Heart left ventricle (tissue), 16 donors: Measurements from ENCODE around the gene CST9. TPM values are rescaled to one million over a fixed set of nuclear protein-coding genes. Genes with fewer than 3 reads are reported as not detected.

Experiments used
- ATAC-seq, 4 donors: fragments of 200-7000 bp; cut with Tn5 transposase; one replicate each; pipeline ENCODE4 v1.9.1; 2020 to 2022; ENCODE audit warnings: moderate library complexity in 4 of 4, mild to moderate bottlenecking in 3 of 4, moderate number of reproducible peaks in 1 of 4
- DNase-seq, 5 donors: peaks; one replicate each; pipeline ENCODE4 v3.0.0-alpha.2; 2020
- H3K27ac ChIP-seq, 12 donors: fragments of 200-600 bp; sonication (generic) in 4 of 12; one replicate each; pipeline versions ENCODE4 v1.5.0 to v1.8.0; 2016 to 2022; ENCODE audit warnings: mild to moderate bottlenecking in 2 of 12
- H3K27me3 ChIP-seq, 9 donors: fragments of 200-600 bp; sonication (generic) in 2 of 9; one replicate each; pipeline versions ENCODE4 v1.5.1 to v1.8.0; 2016 to 2022; ENCODE audit warnings: mild to moderate bottlenecking in 3 of 9
- H3K36me3 ChIP-seq, 9 donors: fragments of 200-600 bp; sonication (generic) in 2 of 9; one replicate each; pipeline versions ENCODE4 v1.5.0 to v1.8.0; 2018 to 2022; ENCODE audit warnings: mild to moderate bottlenecking in 2 of 9
- H3K4me1 ChIP-seq, 12 donors: fragments of 200-600 bp; sonication (generic) in 4 of 12; one replicate each; pipeline versions ENCODE4 v1.5.0 to v1.8.0; 2016 to 2022; ENCODE audit warnings: mild to moderate bottlenecking in 3 of 12
- H3K4me3 ChIP-seq, 12 donors: fragments of 200-600 bp; sonication (generic) in 4 of 12; one replicate each; pipeline versions ENCODE4 v1.5.0 to v1.8.0; 2017 to 2022; ENCODE audit warnings: mild to moderate bottlenecking in 9 of 12, moderate library complexity in 4 of 12
- H3K9me3 ChIP-seq, 12 donors: fragments of 200-600 bp; sonication (generic) in 4 of 12; one replicate each; pipeline versions ENCODE4 v1.5.0 to v1.8.0; 2016 to 2022; ENCODE audit warnings: mild to moderate bottlenecking in 1 of 12
- CTCF ChIP-seq, 12 donors: fragments of 200-600 bp; sonication (generic) in 4 of 12; IDR thresholded peaks; one replicate each; pipeline versions ENCODE4 v1.5.0 to v1.8.0; 2018 to 2022; ENCODE audit warnings: antibody characterized with exemption in 12 of 12, mild to moderate bottlenecking in 5 of 12
- POLR2A ChIP-seq, 2 donors: fragments of 450-650 bp; IDR thresholded peaks; one replicate each; pipeline ENCODE4 v1.6.1; 2017; ENCODE audit warnings: antibody characterized with exemption in 2 of 2, mild to moderate bottlenecking in 2 of 2, moderate library complexity in 2 of 2
- WGBS, 4 donors: extraction: QIAGEN DNeasy Blood & Tissue Kit in 2 of 4; methylation state at CpG; one replicate each; pipeline versions ENCODE4 v1.1.5 to v1.1.7; 2013 to 2018; 5-methylcytosine and 5-hydroxymethylcytosine counted together
- intact Hi-C, 10 donors: fragments of 100-400 bp; cut with DNase I; formaldehyde crosslinking; loops; one replicate each; pipeline versions ENCODE4 v1.11.1 to v1.14.2; 2022
- polyA plus RNA-seq, 2 donors: library from polyadenylated mRNA; stranded (reverse); fragments of 200-250 nt; gene quantifications; one replicate each; pipeline ENCODE4 v1.2.3, GENCODE V29; 2013
- total RNA-seq, 9 donors: library from RNA; depleted of rRNA in 2 of 9; stranded (reverse); fragments of >200 nt in 2 of 9; fragmentation: NEBNext Ultra II Directional in 3 of 9; extraction: Animal tissue kit (Norgen Biotek cat#: 25700) in 3 of 9; gene quantifications; one replicate each; pipeline versions ENCODE4 v1.1.0 to v1.2.4, GENCODE V29; 2016 to 2023
- donor health status: ischemic (EF 13 %, LVEDD 7.1; RV severe dilation, severe dysfunction).
- donor health status: healthy with polysubstance abuse.
- donor health status: DM: no; HTN: yes; CAD: no.
- donor health status: DM: no; HTN: no; CAD: no.
- donor health status: ischemic (EF 25% LVEDD 6.9; RV normal size, moderate dysfunction).
- donor health status: ischemic (EF 25% LVEDD 5.7; RV mildly dilated, moderate dysfunction).
- donor health status: healthy.
- donor health status: DM: yes; HTN: yes; CAD: no.
- donor health status: ischemic (EF 35%, LVEDD 5.7; RV mildly dilated, moderate dysfunction).
- donor health status: nonischemic (EF 11% LVEDD 7.7; RV severe dilation, severe dysfunction).
- donor health status: DM: yes; HTN: yes; CAD: no.
- donor health status: PGD.
- donor health status: ischemic (EF 29% LVEDD 5.4; RV normal size, mild dysfunction).
- donor health status: nonischemic (EF 23%, LVEDD 6.1; RV moderate dilation, normal function).

Gene CST9
- total and polyA plus RNA-seq, 11 donors, result not detected

GRCh38 chr20:23587631-23588030 lies 18.1 kb downstream of the CST9 start:
- intact Hi-C loops, result no loop called here
- H3K36me3 ChIP-seq, result no peaks in the 10 kb centered on the region
- no peak for TF ChIP-seq POLR2A (IDR thresholded peaks at IDR 0.05)
- no peak for TF ChIP-seq CTCF (IDR thresholded peaks at IDR 0.05)

DNA sequence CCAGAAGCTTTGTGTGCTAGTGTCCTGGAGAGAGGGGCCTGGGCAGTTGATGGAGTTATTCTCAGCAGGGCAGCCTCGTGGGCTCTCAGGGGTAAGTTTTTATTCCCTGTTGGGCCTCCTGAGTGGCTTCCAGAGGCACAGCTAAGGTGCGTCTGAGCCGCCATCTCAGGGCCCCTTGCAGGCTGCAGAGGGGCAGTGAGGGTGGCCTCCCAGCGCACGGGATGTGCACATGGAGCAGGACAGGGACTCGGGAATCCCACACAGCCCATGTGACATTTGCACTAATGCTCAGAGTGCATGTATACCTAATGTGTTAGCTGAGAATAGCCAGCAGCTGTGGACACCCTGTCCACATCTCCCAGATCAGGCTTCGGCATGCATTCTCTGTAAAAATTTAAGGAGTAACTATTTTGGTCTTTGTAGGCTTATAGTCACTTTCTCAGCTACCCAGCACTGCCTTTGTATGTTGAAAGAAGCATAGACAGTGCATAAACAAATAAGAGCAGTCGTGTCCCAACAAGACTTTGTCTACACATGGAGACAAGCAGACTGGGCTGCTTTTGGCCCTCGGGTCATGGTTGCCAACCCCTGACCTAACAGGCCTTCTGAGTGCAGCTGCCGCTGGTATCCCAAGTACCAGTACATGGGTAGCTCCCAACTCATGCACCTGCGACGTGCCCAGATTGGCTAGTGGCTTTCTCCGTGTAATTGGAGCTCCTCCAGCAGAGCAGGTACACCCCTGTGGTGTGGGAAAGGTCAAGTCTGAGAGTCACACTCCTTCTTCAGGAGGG lies 18.8 kb downstream of the CST9 start:
- TF ChIP-seq CTCF (IDR thresholded peaks at IDR 0.05) (no peak), POLR2A (IDR thresholded peaks at IDR 0.05) (no peak)
- no peak for ATAC-seq
- no peak for DNase-seq
- Histone ChIP-seq H3K36me3 (no peaks in the 10 kb centered on the region), H3K9me3 (no peaks in the 10 kb centered on the region), H3K4me3 (no peak overlapping the region), H3K27me3 (peaks cover 0 to 27% (median 3%) of the 10 kb centered on the region in 9 donors), H3K4me1 (no peaks in the 10 kb centered on the region), H3K27ac (no peak overlapping the region)
- WGBS, 4 donors, result 60 to 67% (median 61%) methylated on average over 13 of the region's 13 CpGs
- intact Hi-C loops, result no loop called here

More at GRCh38 chr20:23587631-23588030, 18.1 kb downstream of the CST9 start:
- H3K9me3 ChIP-seq, result no peaks in the 10 kb centered on the region
- 74 to 82% (median 78%) methylated on average over 7 of the region's 7 CpGs for WGBS, 4 donors
- H3K4me3 ChIP-seq, result no peak overlapping the region
- ATAC-seq (no peak), DNase-seq (no peak)
- no peaks in the 10 kb centered on the region for H3K4me1 ChIP-seq
- peaks cover 0 to 27% (median 3%) of the 10 kb centered on the region in 9 donors for H3K27me3 ChIP-seq
- no peak overlapping the region for H3K27ac ChIP-seq

GRCh38 chr20:23585808-23586734 lies 19.6 kb downstream of the CST9 start:
- WGBS, 4 donors, result 61 to 73% (median 71%) methylated on average over 5 of the region's 5 CpGs
- H3K27me3 ChIP-seq, result peaks cover 0 to 29% (median 3%) of the 10 kb centered on the region in 9 donors
- H3K9me3 ChIP-seq, result no peaks in the 10 kb centered on the region
- H3K27ac ChIP-seq, result no peak overlapping the region
- TF ChIP-seq POLR2A (IDR thresholded peaks at IDR 0.05) (no peak), CTCF (IDR thresholded peaks at IDR 0.05) (no peak)
- H3K4me3 ChIP-seq, result no peak overlapping the region
- no peaks in the 10 kb centered on the region for H3K4me1 ChIP-seq
- ATAC-seq (no peak), DNase-seq (no peak)
- intact Hi-C loops, result no loop called here
- no peaks in the 10 kb centered on the region for H3K36me3 ChIP-seq

GRCh38 chr20:23585449-23585807 lies 20.3 kb downstream of the CST9 start:
- DNase-seq, result no peak
- TF ChIP-seq CTCF (IDR thresholded peaks at IDR 0.05), result no peak
- TF ChIP-seq POLR2A (IDR thresholded peaks at IDR 0.05), result no peak

More at GRCh38 chr20:23585449-23585807, 20.3 kb downstream of the CST9 start:
- Histone ChIP-seq H3K9me3 (no peaks in the 10 kb centered on the region), H3K4me3 (no peak overlapping the region), H3K36me3 (no peaks in the 10 kb centered on the region), H3K27me3 (peaks cover 0 to 32% (median 3%) of the 10 kb centered on the region in 9 donors), H3K4me1 (no peaks in the 10 kb centered on the region), H3K27ac (no peak overlapping the region)
- ATAC-seq, result no peak
- intact Hi-C loops, result no loop called here
- 66 to 75% (median 71%) methylated on average over 5 of the region's 5 CpGs for WGBS, 4 donors
